HG03064 (cell line): ENCODE measurements around the gene CLEC4M.

Experiments
- ATAC-seq: cut with Tn5 transposase; IDR thresholded peaks from one replicate; pipeline ENCODE4 v1.9.1; 2021; ENCODE audit warnings: low read depth; ENCODE audit not compliant: unreplicated experiment

The CLEC4M gene, protein sequence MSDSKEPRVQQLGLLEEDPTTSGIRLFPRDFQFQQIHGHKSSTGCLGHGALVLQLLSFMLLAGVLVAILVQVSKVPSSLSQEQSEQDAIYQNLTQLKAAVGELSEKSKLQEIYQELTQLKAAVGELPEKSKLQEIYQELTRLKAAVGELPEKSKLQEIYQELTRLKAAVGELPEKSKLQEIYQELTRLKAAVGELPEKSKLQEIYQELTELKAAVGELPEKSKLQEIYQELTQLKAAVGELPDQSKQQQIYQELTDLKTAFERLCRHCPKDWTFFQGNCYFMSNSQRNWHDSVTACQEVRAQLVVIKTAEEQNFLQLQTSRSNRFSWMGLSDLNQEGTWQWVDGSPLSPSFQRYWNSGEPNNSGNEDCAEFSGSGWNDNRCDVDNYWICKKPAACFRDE

GRCh38 chr19:7762719-7763293 lies at the start of gene CLEC4M:
TSS of gene CLEC4M (plus strand) at chr19:7763243. CDS start at chr19:7763267, 24 bp downstream.
- ATAC-seq = no peak

GRCh38 chr19:7715671-7716070 lies 47.4 kb upstream of the CLEC4M start:
- no peak for ATAC-seq

DNA sequence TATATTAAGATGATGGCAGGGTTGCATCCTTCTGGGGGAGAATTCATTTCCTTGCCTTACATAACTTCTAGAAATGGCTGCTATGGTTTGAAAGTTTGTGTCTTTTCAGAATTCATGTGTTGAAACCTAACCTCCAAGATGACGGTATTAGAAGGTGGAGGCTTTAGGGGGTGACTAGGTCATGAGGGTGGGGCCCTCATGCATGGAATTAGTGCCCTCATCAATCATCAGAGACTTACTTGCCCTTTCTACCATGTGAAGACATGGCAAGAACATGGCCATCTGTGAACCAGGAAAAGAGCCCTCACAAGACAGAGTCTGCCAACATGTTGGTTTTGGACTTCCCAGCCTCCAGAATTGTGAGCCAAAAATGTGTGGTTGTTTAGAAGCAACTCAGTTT lies 46.3 kb upstream of the CLEC4M start:
- ATAC-seq = no peak

- no peak for ATAC-seq
Observed at GRCh38 chr19:7718668-7719067, 44.4 kb upstream of the CLEC4M start.

- ATAC-seq = no peak
Observed at GRCh38 chr19:7720351-7720750, 42.7 kb upstream of the CLEC4M start.

DNA sequence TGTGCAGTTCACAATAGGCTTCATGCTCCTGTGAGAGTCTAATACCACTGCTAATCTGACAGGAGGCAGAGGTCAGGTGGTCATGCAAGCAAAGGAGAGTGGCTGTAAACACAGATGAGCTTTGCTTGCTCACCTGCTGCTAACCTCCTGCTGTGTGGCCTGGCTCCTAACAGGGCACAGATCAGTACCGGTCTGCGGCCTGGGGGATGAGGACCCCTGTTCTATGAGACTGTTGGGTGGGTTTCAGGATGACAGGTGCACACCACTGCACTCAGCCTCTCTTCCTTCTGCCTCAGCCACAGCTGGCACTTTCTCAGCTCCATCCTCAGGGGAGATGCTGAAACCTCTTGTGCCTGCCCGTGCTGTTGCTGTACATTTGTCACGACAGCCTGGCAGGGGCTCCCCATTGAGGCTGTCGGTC lies 40.8 kb upstream of the CLEC4M start:
- peak; percentile 55 for ATAC-seq

GRCh38 chr19:7725791-7726190 lies 37.3 kb upstream of the CLEC4M start:
- ATAC-seq = no peak

- ATAC-seq = no peak
Observed at GRCh38 chr19:7729211-7729610, 33.8 kb upstream of the CLEC4M start.

- no peak for ATAC-seq
Observed at GRCh38 chr19:7729831-7730285, 33.2 kb upstream of the CLEC4M start.

DNA sequence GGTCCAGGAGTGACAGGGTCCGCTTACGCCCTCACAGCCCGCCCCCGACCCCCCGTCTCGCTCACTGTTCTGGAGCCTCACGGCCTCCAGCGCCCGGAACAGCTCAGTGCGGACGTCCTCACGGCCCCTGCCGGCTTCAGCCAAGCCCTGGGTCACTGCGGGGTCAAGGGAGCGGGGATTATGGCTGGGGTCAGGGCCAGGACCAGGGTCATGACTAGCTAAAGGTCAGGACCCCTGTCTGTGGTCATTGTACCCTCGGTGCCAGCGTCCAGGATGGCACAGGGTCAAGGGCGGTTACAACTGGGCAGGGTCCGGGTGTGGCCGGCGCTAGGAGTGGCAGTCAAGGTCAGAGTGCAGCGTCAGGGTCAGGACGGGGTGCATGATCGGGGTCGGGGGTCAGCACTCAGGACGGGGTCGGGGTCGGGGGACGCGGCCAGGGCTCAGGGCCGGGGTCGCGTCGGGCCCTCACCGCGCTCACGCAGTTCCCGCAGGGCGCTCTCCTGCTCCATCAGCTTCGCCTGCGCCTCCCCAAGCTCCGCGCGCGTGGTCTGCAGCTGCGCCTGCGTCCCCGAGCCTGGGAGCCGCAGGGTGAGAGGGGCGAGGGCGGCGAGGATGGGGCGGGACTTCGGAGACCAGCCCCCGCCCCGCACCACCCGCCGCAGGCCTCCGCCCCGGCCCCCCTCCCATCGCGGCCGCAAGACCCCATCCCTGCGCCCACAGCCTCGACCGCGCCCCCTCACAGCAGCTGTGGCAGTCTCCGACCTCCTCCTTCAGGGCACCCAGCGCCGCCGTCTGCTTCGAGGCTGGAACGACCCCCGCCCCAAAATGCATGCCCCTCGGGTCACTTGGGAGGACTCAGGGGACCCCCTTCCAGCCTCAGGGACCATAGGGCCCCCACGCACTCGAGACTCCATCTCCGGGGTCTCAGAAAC lies 32.5 kb upstream of the CLEC4M start:
- ATAC-seq = no peak

DNA sequence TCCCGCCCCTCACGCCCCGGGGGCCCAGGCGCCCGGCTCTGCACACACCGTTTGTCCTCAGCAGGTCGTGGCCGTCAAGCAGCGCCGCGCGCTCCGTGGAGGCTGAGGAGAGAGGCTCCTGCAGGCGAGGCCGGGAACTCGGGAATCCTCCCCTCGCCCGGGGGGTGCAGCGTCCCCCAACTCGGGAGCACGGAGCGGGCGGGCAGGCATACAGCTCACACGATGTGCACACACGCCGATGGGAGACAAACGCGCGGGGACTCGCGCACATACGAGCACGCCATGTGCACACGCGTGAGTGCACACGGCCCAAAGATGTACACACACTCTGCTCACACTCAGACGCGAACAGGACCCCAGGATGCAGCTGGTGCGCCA lies 31.8 kb upstream of the CLEC4M start:
- ATAC-seq = no peak

GRCh38 chr19:7731615-7732014 lies 31.4 kb upstream of the CLEC4M start:
- no peak for ATAC-seq

GRCh38 chr19:7732045-7732444 lies 31.0 kb upstream of the CLEC4M start, which contains the start of gene CLEC4G:
TSS of gene CLEC4G (minus strand) at chr19:7732110. CDS start at chr19:7732102, 8 bp downstream.
- no peak for ATAC-seq

- ATAC-seq = no peak
Observed at GRCh38 chr19:7733376-7733775, 29.7 kb upstream of the CLEC4M start.

- no peak for ATAC-seq
Observed at GRCh38 chr19:7734220-7735203, 28.5 kb upstream of the CLEC4M start.

DNA sequence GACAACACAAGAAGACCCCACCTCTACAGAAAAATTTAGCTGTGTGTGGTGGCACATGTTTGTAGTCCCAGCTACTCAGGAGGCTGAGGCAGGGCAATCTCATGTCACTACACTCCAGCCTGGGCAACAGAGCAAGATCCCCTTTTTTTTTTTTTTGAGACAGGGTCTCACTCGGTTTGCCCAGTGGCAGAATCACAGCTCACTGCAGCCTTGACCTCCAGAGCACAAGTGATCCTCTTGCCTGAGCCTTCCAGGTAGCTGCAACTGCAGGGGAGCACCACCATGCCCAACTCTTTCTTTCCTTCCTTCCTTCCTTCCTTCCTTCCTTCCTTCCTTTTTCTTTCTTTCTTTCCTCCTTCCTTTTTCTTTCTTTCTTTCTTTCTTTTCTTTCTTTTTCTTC lies 26.9 kb upstream of the CLEC4M start:
- ATAC-seq = no peak

GRCh38 chr19:7737215-7737614 lies 25.8 kb upstream of the CLEC4M start:
- no peak for ATAC-seq

DNA sequence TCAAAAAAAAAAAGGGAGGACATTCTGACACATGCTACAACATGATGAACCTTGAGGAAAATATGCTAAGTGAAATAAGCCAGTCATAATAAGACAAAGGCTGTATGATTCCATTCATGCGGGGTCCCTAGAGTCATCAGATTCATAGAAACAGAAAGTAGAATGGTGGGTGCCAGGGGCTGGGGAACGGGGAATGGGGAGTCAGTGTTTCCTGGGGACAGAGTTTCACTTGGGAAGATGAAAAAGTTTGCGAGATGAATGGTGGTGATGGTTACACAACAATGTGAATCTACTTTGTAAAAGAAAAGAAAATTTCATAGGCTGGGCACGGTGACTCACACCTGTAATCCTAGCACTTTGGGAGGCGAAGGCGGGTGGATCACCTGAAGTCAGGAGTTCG lies 25.0 kb upstream of the CLEC4M start:
- no peak for ATAC-seq

- ATAC-seq = no peak
Observed at GRCh38 chr19:7739211-7739755, 23.8 kb upstream of the CLEC4M start.
